ENCODE measurements around the gene TPSAB1. TPM values are rescaled to one million over a fixed set of nuclear protein-coding genes. Genes with fewer than 3 reads are reported as not detected.

Gene TPSAB1
- total RNA-seq, 1 experiment from 2014 or later, result not detected

GRCh38 chr16:1280783-1281182 is 40.3 kb downstream of the TPSAB1 start:
- CTCF ChIA-PET, result no interaction called here
- no peaks in the 10 kb centered on the region for H3K4me1 ChIP-seq (ENCODE audit: insufficient read depth, low read length)
- H3K27me3 ChIP-seq (ENCODE audit: low read length), result no peaks in the 10 kb centered on the region
- BruUV-seq (replicated peaks), result no TSS peak
- H3K79me2 ChIP-seq (ENCODE audit: low read length), result no peaks in the 10 kb centered on the region
- H3K9me2 ChIP-seq (replicated peaks; ENCODE audit: low read length), result no peaks in the 10 kb centered on the region
- DNase-seq (no peak), ATAC-seq (no peak)
- TF ChIP-seq CTCF (conservative IDR thresholded peaks at IDR 0.05; ENCODE audit: low read depth, low read length) (no peak), EZH2phosphoT487 (IDR thresholded peaks at IDR 0.05; ENCODE audit: borderline replicate concordance, low read length) (no peak), EZH2 (IDR thresholded peaks at IDR 0.05; ENCODE audit: low read length, unreplicated experiment) (no peak)
- H3K4me2 ChIP-seq (ENCODE audit: low read length), result no peak overlapping the region
- no peaks in the 10 kb centered on the region for H3F3A ChIP-seq (ENCODE audit: low read length, unreplicated experiment)
- no peak overlapping the region for H3K27ac ChIP-seq (ENCODE audit: low read length)
- POLR2A ChIA-PET (ENCODE audit: unreplicated experiment), result no interaction called here
- no peak overlapping the region for H3K4me3 ChIP-seq (ENCODE audit: low read length)
- no peak overlapping the region for H3K9ac ChIP-seq (ENCODE audit: low read length)
- H2AFZ ChIP-seq (ENCODE audit: low read length), result no peak overlapping the region
- intact Hi-C loops (cut with micrococcal nuclease), result no loop called here
- no peaks in the 10 kb centered on the region for H3K36me3 ChIP-seq (ENCODE audit: low read depth, low read length)
- H4K20me1 ChIP-seq (ENCODE audit: low read length), result no peaks in the 10 kb centered on the region
- no peaks in the 10 kb centered on the region for H3K9me3 ChIP-seq (ENCODE audit: low read length)

GRCh38 chr16:1281517-1281916 is 41.0 kb downstream of the TPSAB1 start:
- no peak overlapping the region for H3K9ac ChIP-seq (ENCODE audit: low read length)
- H3K9me3 ChIP-seq (ENCODE audit: low read length), result no peaks in the 10 kb centered on the region
- DNase-seq (no peak), ATAC-seq (no peak)
- H3K4me2 ChIP-seq (ENCODE audit: low read length), result no peak overlapping the region
- H3K4me3 ChIP-seq (ENCODE audit: low read length), result no peak overlapping the region
- ChIA-PET POLR2A (ENCODE audit: unreplicated experiment) (no interaction called here), CTCF (no interaction called here)
- H3K27ac ChIP-seq (ENCODE audit: low read length), result no peak overlapping the region
- no peaks in the 10 kb centered on the region for H3K79me2 ChIP-seq (ENCODE audit: low read length)
- H3K4me1 ChIP-seq (ENCODE audit: insufficient read depth, low read length), result no peaks in the 10 kb centered on the region
- no peaks in the 10 kb centered on the region for H3K36me3 ChIP-seq (ENCODE audit: low read depth, low read length)
- no TSS peak for BruUV-seq (replicated peaks)
- H3F3A ChIP-seq (ENCODE audit: low read length, unreplicated experiment), result no peaks in the 10 kb centered on the region
- TF ChIP-seq EZH2 (IDR thresholded peaks at IDR 0.05; ENCODE audit: low read length, unreplicated experiment) (no peak), EZH2phosphoT487 (IDR thresholded peaks at IDR 0.05; ENCODE audit: borderline replicate concordance, low read length) (no peak), CTCF (conservative IDR thresholded peaks at IDR 0.05; ENCODE audit: low read depth, low read length) (no peak)
- H2AFZ ChIP-seq (ENCODE audit: low read length), result no peak overlapping the region
- no peaks in the 10 kb centered on the region for H4K20me1 ChIP-seq (ENCODE audit: low read length)
- H3K27me3 ChIP-seq (ENCODE audit: low read length), result no peaks in the 10 kb centered on the region
- no peaks in the 10 kb centered on the region for H3K9me2 ChIP-seq (replicated peaks; ENCODE audit: low read length)
- intact Hi-C loops (cut with micrococcal nuclease), result no loop called here

- CTCF ChIA-PET, result no interaction called here
- POLR2A ChIA-PET (ENCODE audit: unreplicated experiment), result no interaction called here
- no peaks in the 10 kb centered on the region for H4K20me1 ChIP-seq (ENCODE audit: low read length)
These were observed 41.9 kb downstream of the TPSAB1 start for GRCh38 chr16:1282324-1282973.

More at GRCh38 chr16:1282324-1282973, 41.9 kb downstream of the TPSAB1 start:
- H3K4me1 ChIP-seq (ENCODE audit: insufficient read depth, low read length), result no peaks in the 10 kb centered on the region
- no peaks in the 10 kb centered on the region for H3K9me3 ChIP-seq (ENCODE audit: low read length)
- no peak overlapping the region for H3K4me3 ChIP-seq (ENCODE audit: low read length)
- H2AFZ ChIP-seq (ENCODE audit: low read length), result no peak overlapping the region
- no peak overlapping the region for H3K27ac ChIP-seq (ENCODE audit: low read length)
- H3F3A ChIP-seq (ENCODE audit: low read length, unreplicated experiment), result no peaks in the 10 kb centered on the region
- DNase-seq (no peak), ATAC-seq (no peak)
- H3K9me2 ChIP-seq (replicated peaks; ENCODE audit: low read length), result no peaks in the 10 kb centered on the region
- TF ChIP-seq EZH2phosphoT487 (IDR thresholded peaks at IDR 0.05; ENCODE audit: borderline replicate concordance, low read length) (no peak), CTCF (conservative IDR thresholded peaks at IDR 0.05; ENCODE audit: low read depth, low read length) (no peak), EZH2 (IDR thresholded peaks at IDR 0.05; ENCODE audit: low read length, unreplicated experiment) (no peak)
- H3K9ac ChIP-seq (ENCODE audit: low read length), result no peak overlapping the region
- intact Hi-C loops (cut with micrococcal nuclease), result no loop called here
- no peak overlapping the region for H3K4me2 ChIP-seq (ENCODE audit: low read length)
- H3K27me3 ChIP-seq (ENCODE audit: low read length), result no peaks in the 10 kb centered on the region
- H3K79me2 ChIP-seq (ENCODE audit: low read length), result no peaks in the 10 kb centered on the region
- BruUV-seq (replicated peaks), result no TSS peak
- H3K36me3 ChIP-seq (ENCODE audit: low read depth, low read length), result no peaks in the 10 kb centered on the region

Measured in PC-3 (cell line).